Chondrocyte (in vitro differentiated cells): ENCODE results near the gene TAF15. TPM values are rescaled to one million over a fixed set of nuclear protein-coding genes. Genes with fewer than 3 reads are reported as not detected.

Experiments
- DNase-seq: peaks from one replicate; pipeline ENCODE4 v3.0.0; 2021; ENCODE audit warnings: mixed read lengths, low spot score
- H3K27ac Mint-ChIP-seq: one replicate; pipeline ENCODE4 v1.8.0; 2021; ENCODE audit warnings: mild to moderate bottlenecking, moderate library complexity, mixed read lengths; ENCODE audit not compliant: unreplicated experiment
- H3K27me3 Mint-ChIP-seq: 2 replicates; pipeline ENCODE4 v1.8.0; 2021; ENCODE audit warnings: low read depth, mixed read lengths
- H3K36me3 Mint-ChIP-seq: 2 replicates; pipeline ENCODE4 v1.8.0; 2021; ENCODE audit warnings: low read depth, mixed read lengths
- H3K4me1 Mint-ChIP-seq: 2 replicates; pipeline ENCODE4 v1.8.0; 2021; ENCODE audit warnings: low read depth, mild to moderate bottlenecking, mixed read lengths
- H3K4me3 Mint-ChIP-seq: one replicate; pipeline ENCODE4 v1.8.0; 2021; ENCODE audit warnings: mild to moderate bottlenecking, moderate library complexity, mixed read lengths; ENCODE audit not compliant: unreplicated experiment
- H3K9me3 Mint-ChIP-seq: 2 replicates; pipeline ENCODE4 v1.8.0; 2021; ENCODE audit warnings: low read depth, mixed read lengths
- total RNA-seq: library from RNA; stranded (reverse); gene quantifications from 3 replicates; pipeline ENCODE4 v1.2.1, GENCODE V29; 2021
- TF ChIP-seq, protein P1 (sequence below): fragments of 200-600 bp; sonication (generic); IDR thresholded peaks from 2 replicates; pipeline ENCODE4 v1.5.0; 2021; ENCODE audit warnings: antibody characterized with exemption, mild to moderate bottlenecking, moderate library complexity

Gene TAF15
- total RNA-seq, 1 donor from 2014 or later: 135 TPM

GRCh38 chr17:35795871-35796265 lies 13.4 kb upstream of the TAF15 start:
- TF ChIP-seq, protein P1, sequence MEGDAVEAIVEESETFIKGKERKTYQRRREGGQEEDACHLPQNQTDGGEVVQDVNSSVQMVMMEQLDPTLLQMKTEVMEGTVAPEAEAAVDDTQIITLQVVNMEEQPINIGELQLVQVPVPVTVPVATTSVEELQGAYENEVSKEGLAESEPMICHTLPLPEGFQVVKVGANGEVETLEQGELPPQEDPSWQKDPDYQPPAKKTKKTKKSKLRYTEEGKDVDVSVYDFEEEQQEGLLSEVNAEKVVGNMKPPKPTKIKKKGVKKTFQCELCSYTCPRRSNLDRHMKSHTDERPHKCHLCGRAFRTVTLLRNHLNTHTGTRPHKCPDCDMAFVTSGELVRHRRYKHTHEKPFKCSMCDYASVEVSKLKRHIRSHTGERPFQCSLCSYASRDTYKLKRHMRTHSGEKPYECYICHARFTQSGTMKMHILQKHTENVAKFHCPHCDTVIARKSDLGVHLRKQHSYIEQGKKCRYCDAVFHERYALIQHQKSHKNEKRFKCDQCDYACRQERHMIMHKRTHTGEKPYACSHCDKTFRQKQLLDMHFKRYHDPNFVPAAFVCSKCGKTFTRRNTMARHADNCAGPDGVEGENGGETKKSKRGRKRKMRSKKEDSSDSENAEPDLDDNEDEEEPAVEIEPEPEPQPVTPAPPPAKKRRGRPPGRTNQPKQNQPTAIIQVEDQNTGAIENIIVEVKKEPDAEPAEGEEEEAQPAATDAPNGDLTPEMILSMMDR: no peak
- no peaks in the 10 kb centered on the region for H3K36me3 Mint-ChIP-seq
- peak overlapping the region; percentile 64 for H3K4me3 Mint-ChIP-seq
- peaks cover 1% of the 10 kb centered on the region for H3K27me3 Mint-ChIP-seq
- peaks cover 59% of the 10 kb centered on the region for H3K4me1 Mint-ChIP-seq
- no peaks in the 10 kb centered on the region for H3K9me3 Mint-ChIP-seq
- peak overlapping the region; percentile 54 for H3K27ac Mint-ChIP-seq
- no peak for DNase-seq

- H3K4me3 Mint-ChIP-seq: no peak overlapping the region
- H3K27ac Mint-ChIP-seq: no peak overlapping the region
- TF ChIP-seq, protein P1: no peak
- no peaks in the 10 kb centered on the region for H3K36me3 Mint-ChIP-seq
- H3K27me3 Mint-ChIP-seq: peaks cover 1% of the 10 kb centered on the region
- no peak for DNase-seq
- H3K9me3 Mint-ChIP-seq: no peaks in the 10 kb centered on the region
- peaks cover 64% of the 10 kb centered on the region for H3K4me1 Mint-ChIP-seq
These were observed 12.3 kb upstream of the TAF15 start for GRCh38 chr17:35796942-35797341.

GRCh38 chr17:35797370-35797769 lies 11.9 kb upstream of the TAF15 start:
- H3K27me3 Mint-ChIP-seq: peaks cover 1% of the 10 kb centered on the region
- no peak overlapping the region for H3K27ac Mint-ChIP-seq
- H3K4me1 Mint-ChIP-seq: peaks cover 60% of the 10 kb centered on the region
- H3K36me3 Mint-ChIP-seq: no peaks in the 10 kb centered on the region
- no peak overlapping the region for H3K4me3 Mint-ChIP-seq
- TF ChIP-seq, protein P1: no peak
- DNase-seq: no peak
- no peaks in the 10 kb centered on the region for H3K9me3 Mint-ChIP-seq

DNA sequence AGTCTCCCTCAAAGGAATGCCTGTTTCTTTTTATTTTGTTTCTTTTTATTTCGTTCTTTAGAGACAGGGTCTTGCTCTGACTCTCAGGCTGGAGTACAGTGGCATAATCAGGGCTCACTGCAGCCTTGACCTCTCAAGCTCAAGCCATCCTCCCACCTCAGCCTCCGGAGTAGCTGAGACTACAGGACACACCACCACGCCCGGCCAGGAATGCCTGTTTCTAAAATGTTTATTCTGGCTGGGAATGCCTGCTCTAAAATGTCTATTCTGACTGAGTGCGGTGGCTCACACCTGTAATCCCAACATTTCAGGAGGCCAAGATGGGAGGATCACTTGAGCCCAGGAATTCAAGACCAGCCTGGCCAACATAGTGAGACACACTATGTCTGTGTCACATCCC lies 11.4 kb upstream of the TAF15 start:
- H3K36me3 Mint-ChIP-seq: no peaks in the 10 kb centered on the region
- peaks cover 55% of the 10 kb centered on the region for H3K4me1 Mint-ChIP-seq
- no peak for DNase-seq
- H3K27me3 Mint-ChIP-seq: peaks cover 1% of the 10 kb centered on the region
- TF ChIP-seq, protein P1: no peak
- no peak overlapping the region for H3K27ac Mint-ChIP-seq
- no peaks in the 10 kb centered on the region for H3K9me3 Mint-ChIP-seq
- no peak overlapping the region for H3K4me3 Mint-ChIP-seq

GRCh38 chr17:35799942-35800341 lies 9.3 kb upstream of the TAF15 start:
- no peaks in the 10 kb centered on the region for H3K9me3 Mint-ChIP-seq
- H3K36me3 Mint-ChIP-seq: no peaks in the 10 kb centered on the region
- TF ChIP-seq, protein P1: no peak
- peak overlapping the region; percentile 84 for H3K27ac Mint-ChIP-seq
- peaks cover 50% of the 10 kb centered on the region for H3K4me1 Mint-ChIP-seq
- no peak for DNase-seq
- H3K4me3 Mint-ChIP-seq: no peak overlapping the region
- H3K27me3 Mint-ChIP-seq: no peaks in the 10 kb centered on the region
